ENCODE data around the gene RRP15.

The RRP15 gene

GRCh38 chr1:218322762-218323161 lies 37.7 kb downstream of the RRP15 start:
- no peak for DNase-seq (ENCODE audit: insufficient read length)
- TF ChIP-seq POLR2A (IDR thresholded peaks at IDR 0.05; ENCODE audit: low read depth, low read length) (no peak), TAF1 (IDR thresholded peaks at IDR 0.05; ENCODE audit: borderline replicate concordance, low read depth, low read length) (no peak), POLR2AphosphoS5 (IDR thresholded peaks at IDR 0.05; ENCODE audit: low read depth, low read length) (no peak)
- FAIRE-seq, result no peak

GRCh38 chr1:218323568-218324225 lies 38.6 kb downstream of the RRP15 start:
- TF ChIP-seq POLR2A (IDR thresholded peaks at IDR 0.05; ENCODE audit: low read depth, low read length) (no peak), TAF1 (IDR thresholded peaks at IDR 0.05; ENCODE audit: borderline replicate concordance, low read depth, low read length) (no peak), POLR2AphosphoS5 (IDR thresholded peaks at IDR 0.05; ENCODE audit: low read depth, low read length) (no peak)
- no peak for DNase-seq (ENCODE audit: insufficient read length)
- FAIRE-seq, result no peak

GRCh38 chr1:218324226-218324580 lies 39.1 kb downstream of the RRP15 start:
- DNase-seq (ENCODE audit: insufficient read length) (no peak), FAIRE-seq (no peak)
- TF ChIP-seq POLR2A (IDR thresholded peaks at IDR 0.05; ENCODE audit: low read depth, low read length) (no peak), POLR2AphosphoS5 (IDR thresholded peaks at IDR 0.05; ENCODE audit: low read depth, low read length) (no peak), TAF1 (IDR thresholded peaks at IDR 0.05; ENCODE audit: borderline replicate concordance, low read depth, low read length) (no peak)

- no peak for FAIRE-seq
- TF ChIP-seq POLR2AphosphoS5 (IDR thresholded peaks at IDR 0.05; ENCODE audit: low read depth, low read length), result no peak
- no peak for TF ChIP-seq TAF1 (IDR thresholded peaks at IDR 0.05; ENCODE audit: borderline replicate concordance, low read depth, low read length)
- DNase-seq (ENCODE audit: insufficient read length), result no peak
These were observed 43.7 kb downstream of the RRP15 start for GRCh38 chr1:218328769-218329168.

- peak; percentile 65 for FAIRE-seq
- TF ChIP-seq POLR2AphosphoS5 (IDR thresholded peaks at IDR 0.05; ENCODE audit: low read depth, low read length) (no peak), TAF1 (IDR thresholded peaks at IDR 0.05; ENCODE audit: borderline replicate concordance, low read depth, low read length) (no peak), POLR2A (IDR thresholded peaks at IDR 0.05; ENCODE audit: low read depth, low read length) (no peak)
These were observed 45.0 kb downstream of the RRP15 start for GRCh38 chr1:218330043-218330623.

GRCh38 chr1:218332416-218332815 lies 47.3 kb downstream of the RRP15 start:
- FAIRE-seq (no peak), DNase-seq (ENCODE audit: insufficient read length) (no peak)
- no peak for TF ChIP-seq POLR2A (IDR thresholded peaks at IDR 0.05; ENCODE audit: low read depth, low read length)
- no peak for TF ChIP-seq TAF1 (IDR thresholded peaks at IDR 0.05; ENCODE audit: borderline replicate concordance, low read depth, low read length)
- no peak for TF ChIP-seq POLR2AphosphoS5 (IDR thresholded peaks at IDR 0.05; ENCODE audit: low read depth, low read length)

More at GRCh38 chr1:218330043-218330623, 45.0 kb downstream of the RRP15 start:
- DNase-seq (ENCODE audit: insufficient read length), result no peak

DNA sequence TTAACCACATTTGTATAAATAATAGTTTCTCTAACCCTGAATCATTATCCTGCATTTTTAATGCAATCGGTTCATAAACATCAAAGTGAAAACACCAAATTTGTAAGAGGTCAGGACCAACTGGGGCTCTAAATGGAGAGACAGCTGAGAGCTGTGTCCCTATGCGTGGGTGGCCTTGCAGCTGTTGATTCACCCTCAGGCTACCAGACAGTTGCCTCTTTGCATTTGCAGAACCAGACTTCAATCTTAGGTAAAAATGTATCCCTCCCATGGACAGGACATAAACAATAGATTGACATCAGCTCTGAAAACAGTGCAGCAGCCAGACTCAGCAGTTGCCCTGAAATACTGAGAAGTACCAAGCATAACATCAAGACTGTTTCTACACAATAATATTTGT lies 51.2 kb downstream of the RRP15 start:
- no peak for DNase-seq (ENCODE audit: insufficient read length)
- FAIRE-seq, result peak; percentile 38
- TF ChIP-seq TAF1 (IDR thresholded peaks at IDR 0.05; ENCODE audit: borderline replicate concordance, low read depth, low read length) (no peak), POLR2AphosphoS5 (IDR thresholded peaks at IDR 0.05; ENCODE audit: low read depth, low read length) (no peak), POLR2A (IDR thresholded peaks at IDR 0.05; ENCODE audit: low read depth, low read length) (no peak)

DNA sequence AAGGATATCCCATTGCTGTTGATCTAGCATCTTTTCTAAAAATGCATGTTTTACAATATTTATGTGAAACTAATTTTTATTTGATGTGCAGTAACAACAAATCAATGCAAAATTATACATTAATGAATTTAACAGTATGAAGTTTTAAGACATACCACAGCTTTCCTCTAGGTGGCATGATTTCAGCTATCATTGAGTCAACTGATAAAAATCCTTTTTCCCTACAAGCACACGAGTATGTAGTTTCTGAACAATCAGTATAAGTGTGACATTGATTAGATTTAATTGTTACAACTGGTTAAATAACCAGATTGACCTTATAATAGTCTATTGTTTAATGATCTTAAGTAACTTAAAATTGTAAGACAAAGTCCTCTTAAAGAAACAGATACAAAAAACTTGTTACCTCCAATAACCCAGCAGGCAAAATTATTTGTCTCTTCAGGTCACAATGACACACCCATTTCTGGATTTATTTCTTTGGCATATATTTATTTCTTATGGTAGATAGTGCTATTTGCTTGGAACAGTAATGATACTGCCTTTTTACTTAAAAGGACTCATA lies 54.3 kb downstream of the RRP15 start:
- no peak for TF ChIP-seq TAF1 (IDR thresholded peaks at IDR 0.05; ENCODE audit: borderline replicate concordance, low read depth, low read length)
- TF ChIP-seq POLR2AphosphoS5 (IDR thresholded peaks at IDR 0.05; ENCODE audit: low read depth, low read length), result no peak
- TF ChIP-seq POLR2A (IDR thresholded peaks at IDR 0.05; ENCODE audit: low read depth, low read length), result no peak
- no peak for DNase-seq (ENCODE audit: insufficient read length)
- peak; percentile 54 for FAIRE-seq

DNA sequence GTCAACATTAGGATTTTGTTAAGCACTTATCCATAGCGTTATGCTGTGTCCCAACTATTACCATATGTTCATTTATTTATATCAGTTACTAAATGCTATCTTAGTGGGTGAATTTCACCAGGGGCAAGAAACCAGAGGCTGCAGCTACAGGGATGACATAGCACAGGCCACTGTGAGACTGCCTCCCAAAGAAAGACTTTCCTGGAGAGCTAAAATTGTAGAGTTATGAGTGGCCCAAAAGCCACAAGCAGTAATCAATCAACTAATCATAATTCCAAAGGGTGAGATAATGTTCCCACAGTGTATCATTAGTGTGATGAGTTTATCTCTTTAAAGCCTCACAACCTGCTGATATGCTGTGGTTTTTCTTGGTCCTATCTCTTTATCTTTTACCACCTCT lies 56.2 kb downstream of the RRP15 start:
- DNase-seq (ENCODE audit: insufficient read length), result no peak
- TF ChIP-seq POLR2A (IDR thresholded peaks at IDR 0.05; ENCODE audit: low read depth, low read length) (no peak), POLR2AphosphoS5 (IDR thresholded peaks at IDR 0.05; ENCODE audit: low read depth, low read length) (no peak), TAF1 (IDR thresholded peaks at IDR 0.05; ENCODE audit: borderline replicate concordance, low read depth, low read length) (no peak)
- FAIRE-seq, result no peak

GRCh38 chr1:218342091-218342490 lies 57.0 kb downstream of the RRP15 start:
- no peak for DNase-seq (ENCODE audit: insufficient read length)
- no peak for FAIRE-seq
- TF ChIP-seq POLR2AphosphoS5 (IDR thresholded peaks at IDR 0.05; ENCODE audit: low read depth, low read length) (no peak), POLR2A (IDR thresholded peaks at IDR 0.05; ENCODE audit: low read depth, low read length) (no peak), TAF1 (IDR thresholded peaks at IDR 0.05; ENCODE audit: borderline replicate concordance, low read depth, low read length) (no peak)

DNA sequence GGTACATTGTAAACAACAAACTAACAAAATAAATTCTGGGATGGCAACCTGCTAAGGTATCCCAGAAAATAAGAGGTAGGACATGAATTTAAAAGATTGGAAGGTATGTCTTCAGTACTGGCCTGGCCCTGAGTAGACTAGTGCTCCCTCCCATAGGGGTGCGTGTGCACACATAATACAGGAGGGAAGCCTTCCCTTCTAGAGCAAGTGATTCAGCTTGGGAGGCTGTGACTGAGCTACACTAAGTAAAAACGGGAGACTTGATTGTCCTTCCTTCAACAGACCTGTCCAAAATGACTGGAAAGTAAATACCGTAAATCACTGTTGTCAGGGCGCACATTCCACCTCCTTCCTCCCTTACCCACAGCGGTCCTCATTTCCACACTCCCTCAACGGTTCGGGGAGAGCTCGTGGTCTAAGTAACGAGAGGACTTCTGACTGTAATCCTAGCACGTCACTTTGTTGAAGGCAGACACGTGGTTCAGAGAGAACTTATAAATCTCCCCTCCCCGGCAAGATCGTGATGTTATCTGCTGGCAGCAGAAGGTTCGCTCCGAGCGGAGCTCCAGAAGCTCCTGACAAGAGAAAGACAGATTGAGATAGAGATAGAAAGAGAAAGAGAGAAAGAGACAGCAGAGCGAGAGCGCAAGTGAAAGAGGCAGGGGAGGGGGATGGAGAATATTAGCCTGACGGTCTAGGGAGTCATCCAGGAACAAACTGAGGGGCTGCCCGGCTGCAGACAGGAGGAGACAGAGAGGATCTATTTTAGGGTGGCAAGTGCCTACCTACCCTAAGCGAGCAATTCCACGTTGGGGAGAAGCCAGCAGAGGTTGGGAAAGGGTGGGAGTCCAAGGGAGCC lies 60.0 kb downstream of the RRP15 start, which contains the start of gene TGFB2:
Gene TGFB2 (plus strand): TSS at position 523 of the 859 bp plus-strand sequence. CDS start 1,366 bp downstream, outside the sequence.
- TF ChIP-seq TAF1 (IDR thresholded peaks at IDR 0.05; ENCODE audit: borderline replicate concordance, low read depth, low read length), result no peak
- TF ChIP-seq POLR2A (IDR thresholded peaks at IDR 0.05; ENCODE audit: low read depth, low read length), result no peak
- TF ChIP-seq POLR2AphosphoS5 (IDR thresholded peaks at IDR 0.05; ENCODE audit: low read depth, low read length), result no peak
- DNase-seq (ENCODE audit: insufficient read length) (no peak), FAIRE-seq (no peak)
